ENCODE data around the gene C6orf89.

C6orf89 gene

GRCh38 chr6:36970892-36971842 is 85.4 kb downstream of the C6orf89 start:
- no peak for DNase-seq

GRCh38 chr6:36971921-36972673 is 86.3 kb downstream of the C6orf89 start:
- DNase-seq = no peak

GRCh38 chr6:36973190-36973589 is 87.4 kb downstream of the C6orf89 start:
- DNase-seq = no peak

GRCh38 chr6:36973647-36974046 is 87.9 kb downstream of the C6orf89 start:
- DNase-seq = no peak

- DNase-seq = no peak
Observed at GRCh38 chr6:36975231-36976006, 89.7 kb downstream of the C6orf89 start.

- DNase-seq = no peak
Observed at GRCh38 chr6:36976007-36976264, 90.2 kb downstream of the C6orf89 start.

- no peak for DNase-seq
Observed at GRCh38 chr6:36976509-36976908, 90.8 kb downstream of the C6orf89 start.

- no peak for DNase-seq
Observed at GRCh38 chr6:36976931-36977330, 91.2 kb downstream of the C6orf89 start.

- no peak for DNase-seq
Observed at GRCh38 chr6:36977470-36977941, 91.8 kb downstream of the C6orf89 start.
